K562 (cell line): Measurements from ENCODE around the gene SDF4. TPM values are rescaled to one million over a fixed set of nuclear protein-coding genes. Genes with fewer than 3 reads are reported as not detected.
A peak's percentile ranks its signal among the peaks of the same experiment; 100 is the strongest.

Source experiments
- ATAC-seq: fragments of 200-7000 bp; cut with Tn5 transposase; 3 replicates; pipeline ENCODE4 v1.9.1; 2020; ENCODE audit warnings: moderate library complexity
- BruUV-seq: library from RNA; stranded (reverse); fragments of 400-500 nt; replicated peaks from 2 replicates; lab custom pipeline; 2021; lab: Mats Ljungman, UMichigan
- CTCF ChIA-PET: fragments of 300-600 bp; formaldehyde crosslinking; extraction: SDS; loops from one replicate; lab custom pipeline; 2021; ENCODE audit warnings: low intra/inter-chr PET ratio; lab: Yijun Ruan, JAX
- POLR2A ChIA-PET: fragments of 300-600, 350-650 bp; sonication (Branson Sonifier 250); formaldehyde crosslinking; extraction: SDS; loops from one replicate; lab custom pipeline; 2021; ENCODE audit warnings: antibody characterized with exemption, inconsistent platforms; lab: Yijun Ruan, JAX
- DNase-seq, 4 experiments: peaks; one replicate each; pipeline versions ENCODE4 v3.0.0 to v3.0.0-alpha.2; 2011 to 2018; ENCODE audit warnings: low spot score in 3 of 4, mixed read lengths in 3 of 4; ENCODE audit errors: extremely low read depth in 1 of 4
- FAIRE-seq: peaks from 2 replicates; lab custom pipeline; 2011; peaks lifted over from hg19 to GRCh38; lab: Jason Lieb, UNC
- H2AFZ ChIP-seq: 2 replicates; pipeline ENCODE4 v1.6.0; 2011; ENCODE audit warnings: low read depth, low read length, control low read depth, inconsistent platforms
- H3K27ac ChIP-seq: fragments of 200-600 bp; 3 replicates; pipeline ENCODE4 v1.8.0; 2011; ENCODE audit warnings: low read depth, mild to moderate bottlenecking, control low read depth, inconsistent platforms, low read length, moderate library complexity, mixed read lengths; ENCODE audit errors: extremely low read depth
- H3K27me3 ChIP-seq, 2 experiments: fragments of 300-600 bp in 1 of 2; 2 replicates in 1 of 2; 3 replicates in 1 of 2; pipeline versions ENCODE4 v1.6.0 to v1.8.0; 2011; ENCODE audit warnings: inconsistent platforms in 2 of 2, low read length in 2 of 2, mild to moderate bottlenecking in 1 of 2, mixed read lengths in 1 of 2, moderate library complexity in 1 of 2; ENCODE audit not compliant: control insufficient read depth in 2 of 2, insufficient read depth in 2 of 2
- H3K36me3 ChIP-seq: fragments of 300-600 bp; 3 replicates; pipeline ENCODE4 v1.8.0; 2011; ENCODE audit warnings: mild to moderate bottlenecking, low read length, inconsistent platforms; ENCODE audit not compliant: control insufficient read depth, insufficient read depth
- H3K4me1 ChIP-seq, 2 experiments: fragments of 200-600 bp in 1 of 2; replicated peaks in 1 of 2; 2 replicates in 1 of 2; 3 replicates in 1 of 2; pipeline versions ENCODE4 v1.5.1 to v1.8.0; 2011; ENCODE audit warnings: inconsistent platforms in 2 of 2, low read length in 2 of 2, mild to moderate bottlenecking in 1 of 2, mixed read lengths in 1 of 2, moderate library complexity in 1 of 2; ENCODE audit not compliant: control insufficient read depth in 2 of 2, insufficient read depth in 2 of 2
- H3K4me2 ChIP-seq: 2 replicates; pipeline ENCODE4 v1.6.1; 2011; ENCODE audit warnings: low read length, control low read depth, inconsistent platforms, mixed read lengths; ENCODE audit not compliant: insufficient read depth
- H3K4me3 ChIP-seq: fragments of 200-600 bp; sonication (generic), shearing (Covaris generic); 2 replicates; pipeline ENCODE4 v1.5.1; 2016; ENCODE audit warnings: control low read depth, inconsistent platforms
- H3K79me2 ChIP-seq: fragments of 200-600 bp; 3 replicates; pipeline ENCODE4 v1.8.0; 2011; ENCODE audit warnings: low read length, inconsistent platforms; ENCODE audit not compliant: control insufficient read depth, insufficient read depth
- H3K9ac ChIP-seq, 2 experiments: 2 replicates each; pipeline versions ENCODE4 v1.6.0 to v1.6.1; 2011; ENCODE audit warnings: low read depth in 2 of 2, low read length in 2 of 2, control low read depth in 1 of 2, inconsistent platforms in 1 of 2, mild to moderate bottlenecking in 1 of 2, mixed read lengths in 1 of 2; ENCODE audit not compliant: insufficient read depth in 1 of 2
- H3K9me1 ChIP-seq: one replicate; pipeline ENCODE4 v1.6.0; 2011; ENCODE audit warnings: inconsistent platforms, mild to moderate bottlenecking, low read length, moderate library complexity; ENCODE audit not compliant: control insufficient read depth, insufficient read depth
- H3K9me3 ChIP-seq: replicated peaks from 2 replicates; pipeline ENCODE4 v1.5.1; 2011; ENCODE audit warnings: low read depth, low read length, inconsistent platforms; ENCODE audit not compliant: control insufficient read depth, insufficient read depth
- H4K20me1 ChIP-seq: replicated peaks from 2 replicates; pipeline ENCODE4 v1.6.1; 2011; ENCODE audit warnings: low read length, inconsistent platforms, mixed read lengths; ENCODE audit not compliant: control insufficient read depth, insufficient read depth
- AFF1 ChIP-seq, 2 experiments: fragments of 450-650 bp; IDR thresholded peaks; 2 replicates each; pipeline ENCODE4 v1.6.1; 2018; ENCODE audit warnings: mild to moderate bottlenecking in 2 of 2, low read depth in 1 of 2; ENCODE audit not compliant: partially characterized antibody in 2 of 2
- ASH1L ChIP-seq: fragments of 450-650 bp; IDR thresholded peaks from 2 replicates; pipeline ENCODE4 v1.6.1; 2018; ENCODE audit warnings: borderline replicate concordance, mild to moderate bottlenecking, low read depth; ENCODE audit not compliant: partially characterized antibody
- BRF1 ChIP-seq: IDR thresholded peaks from 3 replicates; pipeline ENCODE4 v1.6.1; 2011; ENCODE audit warnings: borderline replicate concordance, mild to moderate bottlenecking; ENCODE audit not compliant: insufficient read length; ENCODE audit errors: extremely low read depth
- DLX4 ChIP-seq: fragments of 250-450 bp; sonication (Bioruptor Pico); IDR thresholded peaks from 2 replicates; pipeline ENCODE4 v1.6.1; 2021; ENCODE audit warnings: mild to moderate bottlenecking
- EP300 ChIP-seq: IDR thresholded peaks from 2 replicates; pipeline ENCODE4 v1.6.1; 2012; ENCODE audit warnings: low read length, improper control_type of control experiment
- EP400 ChIP-seq: fragments of 450-650 bp; IDR thresholded peaks from 2 replicates; pipeline ENCODE4 v1.6.1; 2017; ENCODE audit warnings: antibody characterized with exemption, mild to moderate bottlenecking, moderate library complexity
- GABPB2 ChIP-seq: fragments of 250-450 bp; sonication (Bioruptor Pico); conservative IDR thresholded peaks from 2 replicates; pipeline ENCODE4 v1.5.1; 2021; ENCODE audit warnings: mild to moderate bottlenecking
- POLR2G ChIP-seq: fragments of 200-400 bp; formaldehyde crosslinking; IDR thresholded peaks from 2 replicates; pipeline ENCODE4 v1.6.1; 2017; ENCODE audit warnings: low read depth, mild to moderate bottlenecking, antibody characterized with exemption, low read length, moderate library complexity
- PRPF4 ChIP-seq: fragments of 200-400 bp; formaldehyde crosslinking; IDR thresholded peaks from one replicate; pipeline ENCODE4 v1.6.1; 2017; ENCODE audit warnings: low read length, low read depth, mild to moderate bottlenecking; ENCODE audit not compliant: insufficient read depth, poor library complexity, severe bottlenecking
- SMAD2 ChIP-seq: fragments of 150-350 bp; IDR thresholded peaks from 2 replicates; pipeline ENCODE4 v1.6.1; 2014; ENCODE audit warnings: low read depth, mild to moderate bottlenecking, low read length
- STAT5B ChIP-seq: fragments of 250-450 bp; sonication (Bioruptor Pico); IDR thresholded peaks from 2 replicates; pipeline ENCODE4 v1.8.0; 2021; ENCODE audit warnings: mild to moderate bottlenecking, inconsistent platforms
- TRIM28 ChIP-seq: fragments of 450-650 bp; IDR thresholded peaks from 2 replicates; pipeline ENCODE4 v1.6.1; 2017
- ZBTB7A ChIP-seq: IDR thresholded peaks from 2 replicates; pipeline ENCODE4 v1.6.1; 2011; ENCODE audit warnings: low read depth, mild to moderate bottlenecking, low read length, moderate library complexity, borderline replicate concordance; ENCODE audit not compliant: control insufficient read depth
- ZNF143 ChIP-seq: sonication (generic); formaldehyde crosslinking; IDR thresholded peaks from 2 replicates; pipeline ENCODE4 v1.9.0; 2022; ENCODE audit warnings: mild to moderate bottlenecking, missing genetic modification reagents
- ZNF644 ChIP-seq: fragments of 200-800 bp; sonication (Bioruptor generic); IDR thresholded peaks from 2 replicates; pipeline ENCODE4 v1.6.1; 2016; ENCODE audit warnings: low read depth, missing genetic modification characterization, missing compliant biosample characterization
- ZNF740 ChIP-seq, 3 experiments: fragments of 200-800 bp in 1 of 3; sonication (Bioruptor generic) in 1 of 3; sonication (generic) in 1 of 3; formaldehyde crosslinking in 1 of 3; IDR thresholded peaks; 2 replicates each; pipeline versions ENCODE4 v1.6.1 to v1.8.0; 2016 to 2022; ENCODE audit warnings: mild to moderate bottlenecking in 2 of 3, missing compliant biosample characterization in 2 of 3, missing genetic modification characterization in 2 of 3, missing genetic modification reagents in 1 of 3
- WGBS: fragments of 100-300 bp; shearing (Covaris generic); methylation state at CpG from one replicate; pipeline ENCODE4 v1.1.6; 2016; ENCODE audit warnings: low coverage, mixed read lengths; ENCODE audit not compliant: insufficient coverage; ENCODE audit errors: missing lambda C conversion rate; 5-methylcytosine and 5-hydroxymethylcytosine counted together
- in situ Hi-C: fragments of 300-500 bp; cut with MboI; formaldehyde crosslinking; loops from 4 replicates; pipeline ENCODE4 v1.15.0; 2018; ENCODE audit warnings: inconsistent platforms, mixed read lengths
- intact Hi-C: fragments of 100-400 bp; cut with micrococcal nuclease; formaldehyde crosslinking; loops from 2 replicates; pipeline ENCODE4 v1.14.2; 2022
- polyA plus RNA-seq, 8 experiments: library from polyadenylated mRNA; depleted of rRNA in 4 of 8; stranded (reverse) in 5 of 8; unstranded in 3 of 8; fragments of >200 nt; fragmentation: Nextera tagmentation in 2 of 8; fragmentation: Illumina TruSeq in 1 of 8; extraction: Ambion mirVana in 2 of 8; extraction: Trizol in 1 of 8; gene quantifications; 2 replicates each; pipeline versions ENCODE4 v1.2.1 to v1.2.3, GENCODE V29; 2011 to 2014; ENCODE audit warnings: inconsistent platforms in 1 of 8, missing spikeins in 1 of 8
- total RNA-seq, 7 experiments: library from RNA; depleted of rRNA in 6 of 7; stranded (reverse); fragments of >200 nt in 6 of 7; fragmentation: Illumina TruSeq in 2 of 7; extraction: Trizol in 2 of 7; gene quantifications; 2 replicates each; pipeline versions ENCODE4 v1.2.1 to v1.2.3, GENCODE V29; 2011 to 2021; ENCODE audit warnings: low replicate concordance in 1 of 7

The SDF4 gene
- total and polyA plus RNA-seq, 9 of the 15 experiments (the other 6 are each of a cell fraction or from before 2014, with no cell fraction given) = 0.35 to 160 (median 65.2) TPM

- H3K4me3 ChIP-seq = no peak overlapping the region
- POLR2A ChIA-PET = interaction anchor here (0.5 to 1.1 kb wide), 5 partner anchors 11 to 141 kb away, joined by 3 to 4 read pairs (median 3); no protein-coding TSS in a partner anchor
- DNase-seq (no peak), FAIRE-seq (no peak), ATAC-seq (no peak)
- H3K9ac ChIP-seq = peak overlapping the region in 1 of 2 experiments; percentile 35; a peak in 1 of 4 replicates
- BruUV-seq = no TSS peak
- H3K4me2 ChIP-seq = no peak overlapping the region
- in situ Hi-C loops (no loop called here), intact Hi-C loops (no loop called here)
- no peaks in the 10 kb centered on the region; the same call in 1 of the 2 replicates for H4K20me1 ChIP-seq
- peaks cover 13 to 89% of the 10 kb centered on the region in 2 experiments; a peak in 4 of 5 replicates for H3K4me1 ChIP-seq
- H3K27me3 ChIP-seq = no peaks in the 10 kb centered on the region
- H3K9me3 ChIP-seq = no peaks in the 10 kb centered on the region
- H3K79me2 ChIP-seq = no peaks in the 10 kb centered on the region
- CTCF ChIA-PET = no interaction called here
- peaks cover 22% of the 10 kb centered on the region; the same call in 2 of the 3 replicates for H3K36me3 ChIP-seq
- no peak overlapping the region for H3K27ac ChIP-seq
- WGBS = 66% methylated on average over 21 of the region's 24 CpGs
- no peak overlapping the region for H2AFZ ChIP-seq
- no peaks in the 10 kb centered on the region for H3K9me1 ChIP-seq
- TF ChIP-seq DLX4 (CRISPR knock-in tag) (no peak), POLR2G (peak; percentile 34; the same call in 1 of the 2 replicates), ZNF740 (CRISPR knock-in tag; IDR thresholded peaks at IDR 0.05) (peak; percentile 11; the same call in 1 of the 2 replicates), ZNF740 (tag; IDR thresholded peaks at IDR 0.05) (no peak), ASH1L (no peak), SMAD2 (no peak), GABPB2 (CRISPR knock-in tag) (no peak), ZNF644 (tag) (no peak), ZBTB7A (no peak), TRIM28 (no peak), STAT5B (CRISPR knock-in tag) (no peak), AFF1 (IDR thresholded peaks at IDR 0.05; ENCODE audit: low read depth in 1 of 2, partially characterized antibody in 2 of 2) (no peak), ZNF143 (CRISPR knock-in tag) (no peak), EP300 (no peak), PRPF4 (no peak), BRF1 (no peak), EP400 (no peak)
These were observed 18.9 kb downstream of the SDF4 start for GRCh38 chr1:1212780-1213344.
